BE2C (cell line): ENCODE data around the gene PPIH. TPM values are rescaled to one million over a fixed set of nuclear protein-coding genes. Genes with fewer than 3 reads are reported as not detected.
"Not testable (repeated sequence)": the region's sequence is repeated elsewhere in the genome, so short reads cannot be mapped to it uniquely, and the experiment has no call there.

Experiments
- DNase-seq: peaks from one replicate; pipeline ENCODE4 v3.0.0-alpha.2; 2020
- H3K27me3 ChIP-seq: fragments of 250-450 bp; sonication (Bioruptor Pico); 2 replicates; pipeline ENCODE4 v1.5.1; 2020; ENCODE audit warnings: mild to moderate bottlenecking
- H3K36me3 ChIP-seq: fragments of 250-450 bp; sonication (Bioruptor Pico); 2 replicates; pipeline ENCODE4 v1.5.1; 2020; ENCODE audit warnings: mild to moderate bottlenecking
- H3K4me1 ChIP-seq: fragments of 250-450 bp; sonication (Bioruptor Pico); 2 replicates; pipeline ENCODE4 v1.5.1; 2020
- H3K4me3 ChIP-seq: 2 replicates; pipeline ENCODE4 v1.5.1; 2011; ENCODE audit warnings: low read depth, low read length
- H3K9me3 ChIP-seq: fragments of 250-450 bp; sonication (Bioruptor Pico); 2 replicates; pipeline ENCODE4 v1.5.1; 2020
- CTCF ChIP-seq: IDR thresholded peaks from 2 replicates; pipeline ENCODE4 v1.5.1; 2012; ENCODE audit warnings: mild to moderate bottlenecking, low read depth, low read length
- polyA plus RNA-seq: library from polyadenylated mRNA; unstranded; fragments of >200 nt; gene quantifications from one replicate; pipeline ENCODE4 v1.2.1, GENCODE V29; 2012; ENCODE audit warnings: low read depth, missing spikeins; ENCODE audit not compliant: insufficient read length, insufficient read depth

The PPIH gene
- 42.6 TPM for polyA plus RNA-seq

DNA sequence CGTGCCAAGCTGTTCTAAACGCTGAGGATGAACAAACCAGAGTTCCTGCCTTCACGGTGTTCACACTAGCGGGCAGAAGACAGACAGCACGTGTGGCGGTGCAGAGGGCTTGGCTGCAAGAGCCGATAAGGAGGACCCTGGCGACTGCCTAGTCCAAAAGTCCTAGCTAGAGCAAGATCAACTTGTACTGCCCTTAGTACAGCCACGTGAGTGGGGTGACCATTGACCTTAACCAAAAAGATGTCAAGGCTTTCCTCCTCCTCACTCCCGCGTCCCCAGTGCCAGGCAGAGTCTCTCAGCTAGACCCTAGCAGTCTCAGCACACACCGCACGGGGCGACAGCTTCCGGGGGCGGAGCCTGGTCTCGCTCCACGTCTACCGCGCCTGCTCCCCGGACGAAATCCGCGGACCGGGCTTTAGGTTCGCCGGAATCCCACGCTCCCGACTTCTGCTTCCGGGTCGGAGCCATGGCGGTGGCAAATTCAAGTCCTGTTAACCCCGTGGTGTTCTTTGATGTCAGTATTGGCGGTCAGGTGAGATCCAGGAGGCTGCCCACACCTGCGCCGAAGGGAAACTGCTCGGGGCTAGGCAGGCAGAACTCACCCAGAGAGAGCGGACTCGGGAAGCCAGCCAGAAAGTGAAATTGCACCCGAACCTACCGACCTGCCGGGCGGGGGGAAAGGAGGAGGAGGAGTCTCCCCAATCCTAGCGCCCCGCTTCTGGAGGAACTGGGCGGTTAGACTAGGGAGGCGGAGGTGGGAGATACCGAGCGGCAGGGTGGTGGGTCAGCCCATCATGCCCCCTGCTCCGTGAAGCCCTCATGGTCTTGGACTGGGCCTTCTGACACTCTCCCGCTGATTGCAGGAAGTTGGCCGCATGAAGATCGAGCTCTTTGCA lies at the start of gene PPIH:
Gene PPIH (plus strand): TSS at position 443 of the 896 bp plus-strand sequence. CDS start 24 bp downstream, at position 467.
- H3K36me3 ChIP-seq, result peaks cover 6% of the 10 kb centered on the region; the same call in 1 of the 2 replicates
- DNase-seq, result peak; percentile 89
- TF ChIP-seq CTCF, result no peak
- H3K4me3 ChIP-seq, result peak within 1 kb of the TSS; percentile 87
- H3K4me1 ChIP-seq, result no peaks in the 10 kb centered on the region
- H3K9me3 ChIP-seq, result no peaks in the 10 kb centered on the region
- no peaks in the 10 kb centered on the region for H3K27me3 ChIP-seq

GRCh38 chr1:42613803-42614131 lies 44.5 kb upstream of the PPIH start:
- H3K4me1 ChIP-seq, result no peaks in the 10 kb centered on the region
- no peak for TF ChIP-seq CTCF
- DNase-seq, result no peak

DNA sequence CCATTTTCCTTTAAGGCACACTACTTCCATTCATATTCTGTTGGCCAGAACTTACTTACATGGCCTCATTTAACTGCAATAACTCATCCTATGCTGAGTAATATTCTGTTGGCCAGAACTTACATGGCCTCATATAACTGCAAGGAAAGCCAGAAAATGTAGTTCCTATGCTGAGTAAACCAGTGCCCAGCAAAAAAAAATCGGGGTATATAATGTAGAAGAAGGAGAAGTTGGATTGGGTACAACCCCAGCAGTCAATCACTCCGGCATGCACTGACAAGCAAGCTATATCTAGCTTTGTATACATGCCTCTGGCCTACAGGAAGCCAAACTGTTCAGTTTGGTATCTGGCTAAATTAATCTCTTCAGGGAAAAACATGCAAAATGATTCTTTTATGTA lies 39.4 kb upstream of the PPIH start:
- Histone ChIP-seq H3K27me3 (no peaks in the 10 kb centered on the region), H3K9me3 (no peaks in the 10 kb centered on the region), H3K36me3 (no peaks in the 10 kb centered on the region), H3K4me1 (no peaks in the 10 kb centered on the region), H3K4me3 (no peak overlapping the region)
- TF ChIP-seq CTCF, result no peak
- no peak for DNase-seq

More at GRCh38 chr1:42613803-42614131, 44.5 kb upstream of the PPIH start:
- Histone ChIP-seq H3K4me3 (no peak overlapping the region), H3K36me3 (no peaks in the 10 kb centered on the region), H3K9me3 (no peaks in the 10 kb centered on the region), H3K27me3 (no peaks in the 10 kb centered on the region)

DNA sequence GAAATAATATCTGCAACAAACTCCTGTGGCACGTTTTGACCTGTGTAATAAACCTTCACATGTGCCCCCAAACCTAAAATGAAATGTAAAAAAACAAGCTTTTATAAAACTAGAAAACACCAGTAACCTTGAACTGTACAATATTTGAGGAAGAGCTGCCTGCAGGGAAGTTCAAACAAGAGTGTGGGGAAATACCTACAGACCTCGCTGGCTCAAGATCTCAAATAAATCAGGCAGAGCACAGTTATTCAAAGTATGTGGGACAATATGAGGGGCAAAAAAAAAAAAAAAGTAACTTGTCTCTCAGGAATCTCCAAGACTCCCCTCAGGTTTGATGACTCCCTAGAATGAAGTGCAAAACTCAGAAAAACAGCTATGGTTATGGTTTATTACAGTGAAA lies 37.9 kb upstream of the PPIH start:
- Histone ChIP-seq H3K4me3 (no peak overlapping the region), H3K36me3 (no peaks in the 10 kb centered on the region), H3K27me3 (no peaks in the 10 kb centered on the region), H3K9me3 (no peaks in the 10 kb centered on the region), H3K4me1 (no peaks in the 10 kb centered on the region)
- TF ChIP-seq CTCF, result no peak
- DNase-seq, result no peak

- not testable (repeated sequence) for H3K9me3 ChIP-seq, H3K4me3 ChIP-seq, DNase-seq, H3K36me3 ChIP-seq, H3K27me3 ChIP-seq, H3K4me1 ChIP-seq
Measured at GRCh38 chr1:42621180-42621579, 37.0 kb upstream of the PPIH start.

GRCh38 chr1:42627205-42627604 lies 31.0 kb upstream of the PPIH start:
- H3K4me3 ChIP-seq, H3K9me3 ChIP-seq, DNase-seq, H3K36me3 ChIP-seq, H3K4me1 ChIP-seq, H3K27me3 ChIP-seq: not testable (repeated sequence)

- Histone ChIP-seq H3K27me3 (no peaks in the 10 kb centered on the region), H3K36me3 (no peaks in the 10 kb centered on the region), H3K4me3 (no peak overlapping the region), H3K4me1 (no peaks in the 10 kb centered on the region), H3K9me3 (no peaks in the 10 kb centered on the region)
- no peak for TF ChIP-seq CTCF
- no peak for DNase-seq
Measured at GRCh38 chr1:42639116-42639515, 19.1 kb upstream of the PPIH start.
